GM12878 (cell line): ENCODE results near the gene TBC1D1. TPM values are rescaled to one million over a fixed set of nuclear protein-coding genes. Genes with fewer than 3 reads are reported as not detected.
A peak's percentile ranks its signal among the peaks of the same experiment; 100 is the strongest.

ENCODE experiments used
- ATAC-seq: fragments of 200-7000 bp; cut with Tn5 transposase; 3 replicates; pipeline ENCODE4 v1.9.1; 2020; ENCODE audit warnings: mild to moderate bottlenecking, moderate library complexity
- BruUV-seq: library from RNA; stranded (reverse); fragments of 400-500 nt; replicated peaks from 2 replicates; lab custom pipeline; 2021; lab: Mats Ljungman, UMichigan
- CTCF ChIA-PET: fragments of 300-600 bp; sonication (Branson Sonifier 250); formaldehyde crosslinking; extraction: SDS; loops from one replicate; lab custom pipeline; 2021; ENCODE audit warnings: inconsistent platforms; lab: Yijun Ruan, JAX
- POLR2A ChIA-PET: fragments of 350-600 bp; formaldehyde crosslinking; extraction: SDS; loops from one replicate; lab custom pipeline; 2021; ENCODE audit warnings: inconsistent platforms; lab: Charles Lee
- RAD21 ChIA-PET: fragments of 300-600 bp; sonication (Branson Sonifier 250); formaldehyde crosslinking; loops from one replicate; lab custom pipeline; 2023; ENCODE audit warnings: antibody characterized with exemption; ENCODE audit not compliant: unreplicated experiment; lab: Charles Lee
- SMC1A ChIA-PET: fragments of 300-600 bp; sonication (Branson Sonifier 250); formaldehyde crosslinking; loops from one replicate; lab custom pipeline; 2023; ENCODE audit not compliant: unreplicated experiment, uncharacterized antibody; lab: Charles Lee
- DNase-seq: peaks from one replicate; pipeline ENCODE4 v3.0.0-alpha.2; 2011; ENCODE audit warnings: low read depth, low spot score
- FAIRE-seq: peaks from 3 replicates; lab custom pipeline; 2011; peaks lifted over from hg19 to GRCh38; lab: Jason Lieb, UNC
- H2AFZ ChIP-seq: 2 replicates; pipeline ENCODE4 v1.6.0; 2011; ENCODE audit warnings: low read depth, low read length, control low read depth; ENCODE audit not compliant: control insufficient read depth
- H3K27ac ChIP-seq: 2 replicates; pipeline ENCODE4 v1.5.1; 2011; ENCODE audit warnings: control low read depth; ENCODE audit not compliant: control insufficient read depth, insufficient read depth
- H3K27me3 ChIP-seq, 2 experiments: replicated peaks in 1 of 2; 2 replicates each; pipeline versions ENCODE4 v1.6.0 to v1.6.1; 2011; ENCODE audit warnings: low read length in 1 of 2; ENCODE audit not compliant: control insufficient read depth in 2 of 2, insufficient read depth in 2 of 2
- H3K36me3 ChIP-seq, 2 experiments: 2 replicates each; pipeline ENCODE4 v1.5.1; 2011; ENCODE audit warnings: low read length in 1 of 2; ENCODE audit not compliant: control insufficient read depth in 2 of 2, insufficient read depth in 2 of 2
- H3K4me1 ChIP-seq: 2 replicates; pipeline ENCODE4 v1.6.1; 2011; ENCODE audit warnings: mild to moderate bottlenecking, low read length, moderate library complexity, mixed read lengths; ENCODE audit not compliant: control insufficient read depth, insufficient read depth
- H3K4me2 ChIP-seq: 2 replicates; pipeline ENCODE4 v1.6.0; 2011; ENCODE audit warnings: control low read depth; ENCODE audit not compliant: control insufficient read depth, insufficient read depth
- H3K4me3 ChIP-seq: fragments of 200-600 bp; sonication (generic); 2 replicates; pipeline ENCODE4 v1.5.1; 2016
- H3K79me2 ChIP-seq: 2 replicates; pipeline ENCODE4 v1.6.0; 2011; ENCODE audit warnings: low read length; ENCODE audit not compliant: control insufficient read depth, insufficient read depth
- H3K9ac ChIP-seq: 2 replicates; pipeline ENCODE4 v1.8.0; 2011; ENCODE audit warnings: low read length, control low read depth, mixed read lengths; ENCODE audit not compliant: control insufficient read depth, insufficient read depth
- H3K9me3 ChIP-seq: replicated peaks from 3 replicates; pipeline ENCODE4 v1.5.1; 2011; ENCODE audit warnings: mild to moderate bottlenecking, low read length; ENCODE audit not compliant: control insufficient read depth, insufficient read depth
- H4K20me1 ChIP-seq: 2 replicates; pipeline ENCODE4 v1.6.0; 2011; ENCODE audit not compliant: control insufficient read depth, insufficient read depth
- CEBPB ChIP-seq, 2 experiments: fragments of 150-350 bp in 1 of 2; IDR thresholded peaks; 2 replicates each; pipeline ENCODE4 v1.6.1; 2012 to 2014; ENCODE audit warnings: low read depth in 2 of 2, low read length in 2 of 2, borderline replicate concordance in 1 of 2, inconsistent platforms in 1 of 2
- EED ChIP-seq: sonication (generic); IDR thresholded peaks from 2 replicates; pipeline ENCODE4 v1.6.1; 2016; ENCODE audit warnings: antibody characterized with exemption, low read depth
- EGR1 ChIP-seq, 2 experiments: IDR thresholded peaks; 1 replicate in 1 of 2; 2 replicates in 1 of 2; pipeline ENCODE4 v1.6.1; 2011 to 2012; ENCODE audit warnings: low read depth in 2 of 2, low read length in 2 of 2, borderline replicate concordance in 1 of 2, mild to moderate bottlenecking in 1 of 2, moderate library complexity in 1 of 2
- HDAC2 ChIP-seq: fragments of 200-600 bp; sonication (generic); IDR thresholded peaks from 2 replicates; pipeline ENCODE4 v1.6.1; 2017
- HDAC6 ChIP-seq: fragments of 200-600 bp; sonication (generic); IDR thresholded peaks from one replicate; pipeline ENCODE4 v1.8.0; 2017; ENCODE audit warnings: antibody characterized with exemption; ENCODE audit not compliant: unreplicated experiment
- MEF2A ChIP-seq: IDR thresholded peaks from 2 replicates; pipeline ENCODE4 v1.6.1; 2011; ENCODE audit warnings: low read depth, mild to moderate bottlenecking, low read length, moderate library complexity; ENCODE audit not compliant: insufficient read depth
- NFXL1 ChIP-seq: fragments of 450-650 bp; IDR thresholded peaks from 2 replicates; pipeline ENCODE4 v1.6.1; 2017; ENCODE audit warnings: antibody characterized with exemption, mild to moderate bottlenecking, borderline replicate concordance
- NRF1 ChIP-seq: conservative IDR thresholded peaks from 2 replicates; pipeline ENCODE4 v1.6.1; 2011; ENCODE audit warnings: mild to moderate bottlenecking, low read depth, low read length, improper control_type of control experiment
- RCOR1 ChIP-seq: conservative IDR thresholded peaks from 2 replicates; pipeline ENCODE4 v1.6.1; 2012; ENCODE audit warnings: low read depth, low read length, improper control_type of control experiment
- SMAD5 ChIP-seq: IDR thresholded peaks from 2 replicates; pipeline ENCODE4 v1.6.1; 2016; ENCODE audit warnings: antibody characterized with exemption, low read depth
- SRF ChIP-seq, 2 experiments: IDR thresholded peaks; 2 replicates each; pipeline ENCODE4 v1.6.1; 2011; ENCODE audit warnings: low read depth in 2 of 2, low read length in 2 of 2, mild to moderate bottlenecking in 1 of 2, moderate library complexity in 1 of 2
- WGBS: methylation state at CpG from one replicate; pipeline ENCODE4 v1.1.6; 2016; ENCODE audit warnings: low lambda C conversion rate; ENCODE audit not compliant: insufficient replicate concordance, insufficient coverage; ENCODE audit errors: missing lambda C conversion rate; 5-methylcytosine and 5-hydroxymethylcytosine counted together
- in situ Hi-C: fragments of 300-500 bp; cut with MboI; formaldehyde crosslinking; loops from 9 replicates; pipeline ENCODE4 v1.14.3; 2018; ENCODE audit warnings: mixed read lengths
- intact Hi-C: fragments of 100-400 bp; cut with micrococcal nuclease; formaldehyde crosslinking; loops from one replicate; pipeline ENCODE4 v1.14.2; 2022; ENCODE audit not compliant: unreplicated experiment
- polyA plus RNA-seq, 11 experiments: library from polyadenylated mRNA; depleted of rRNA in 4 of 11; unstranded in 6 of 11; stranded (reverse) in 5 of 11; fragments of >200 nt; fragmentation: Nextera tagmentation in 4 of 11; fragmentation: Illumina TruSeq in 1 of 11; extraction: Ambion mirVana in 4 of 11; extraction: Trizol in 1 of 11; gene quantifications; 1 replicate in 1 of 11; 2 replicates in 10 of 11; pipeline versions ENCODE4 v1.2.1 to v1.2.3, GENCODE V29; 2011 to 2016; ENCODE audit warnings: inconsistent platforms in 2 of 11, missing spikeins in 2 of 11, low read depth in 1 of 11
- total RNA-seq, 4 experiments: library from RNA; depleted of rRNA in 3 of 4; stranded (reverse); fragments of >200 nt in 3 of 4; fragmentation: Illumina TruSeq in 1 of 4; extraction: Trizol in 1 of 4; gene quantifications; 2 replicates each; pipeline versions ENCODE4 v1.2.1 to v1.2.3, GENCODE V29; 2013 to 2021
- TF ChIP-seq, protein P1 (sequence below): fragments of 150-350 bp; IDR thresholded peaks from 2 replicates; pipeline ENCODE4 v1.6.1; 2014; ENCODE audit warnings: mild to moderate bottlenecking, low read depth, low read length
- TF ChIP-seq, protein P2 (sequence below): IDR thresholded peaks from 2 replicates; pipeline ENCODE4 v1.6.1; 2012; ENCODE audit warnings: low read depth, low read length, improper control_type of control experiment

Gene TBC1D1
- total and polyA plus RNA-seq, 10 of the 15 experiments (the other 5 are each of a cell fraction or from before 2014, with no cell fraction given) = 5.3 to 102 (median 57.8) TPM

DNA sequence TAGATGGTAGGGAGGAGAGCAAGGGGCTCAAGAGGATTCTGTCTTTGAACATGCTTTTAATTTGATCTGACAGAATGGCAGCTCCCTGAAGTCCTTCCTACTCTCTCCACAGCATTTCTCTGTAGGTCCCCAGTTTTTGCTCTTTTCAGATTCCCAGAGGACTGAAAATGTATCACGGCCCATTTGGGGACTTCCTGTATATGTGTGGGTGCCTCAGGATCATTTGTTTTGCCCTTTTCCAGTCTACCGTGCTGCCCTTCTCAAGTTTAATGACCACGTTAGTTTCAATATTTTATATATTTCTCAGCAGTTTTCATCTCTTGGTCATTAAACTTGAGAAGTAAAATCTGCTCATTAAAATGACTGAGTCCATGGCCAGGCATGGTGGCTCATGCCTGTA lies 2.3 kb downstream of the TBC1D1 start:
- Histone ChIP-seq H3K79me2 (peaks cover 24% of the 10 kb centered on the region), H3K9me3 (no peaks in the 10 kb centered on the region), H4K20me1 (no peaks in the 10 kb centered on the region), H3K27ac (peak overlapping the region; percentile 70), H2AFZ (no peak overlapping the region; the same call in 1 of the 2 replicates), H3K4me2 (peak overlapping the region; percentile 82), H3K27me3 (no peaks in the 10 kb centered on the region), H3K4me3 (peak overlapping the region; percentile 59), H3K9ac (peak overlapping the region; percentile 44; the same call in 1 of the 2 replicates), H3K4me1 (peaks cover 18% of the 10 kb centered on the region), H3K36me3 (no peaks in the 10 kb centered on the region; a peak in 1 of 4 replicates)
- intact Hi-C loops = loop anchor here (5.0 to 10.0 kb wide), 4 partner anchors 211 to 1651 kb away; partner anchors contain the start of gene ARAP2
- in situ Hi-C loops = no loop called here
- no TSS peak for BruUV-seq
- ChIA-PET SMC1A (interaction anchor here (0.6 to 2.8 kb wide), 10 partner anchors 10 to 210 kb away, joined by 3 to 12 read pairs (median 4); partner anchors contain the start of gene PGM2), RAD21 (interaction anchor here (2.2 to 3.8 kb wide), 3 partner anchors 67 to 86 kb away, joined by 8 to 29 read pairs (median 28); partner anchors contain the start of gene PGM2), POLR2A (interaction anchor here (1.1 to 2.5 kb wide), 3 partner anchors 10 to 29 kb away, joined by 3 to 8 read pairs (median 4); no protein-coding TSS in a partner anchor), CTCF (interaction anchor here (0.6 to 1.9 kb wide), 7 partner anchors 42 to 237 kb away, joined by 3 to 7 read pairs (median 3); no protein-coding TSS in a partner anchor)
- no peak for ATAC-seq
- 12% methylated on average over 3 of the region's 3 CpGs for WGBS
- no peak for FAIRE-seq
- DNase-seq = no peak
- no peak for TF ChIP-seq CEBPB (IDR thresholded peaks at IDR 0.05; ENCODE audit: borderline replicate concordance in 1 of 2, low read depth in 2 of 2, low read length in 2 of 2)
- TF ChIP-seq EGR1 (IDR thresholded peaks at IDR 0.05; ENCODE audit: borderline replicate concordance in 1 of 2, low read depth in 2 of 2, low read length in 2 of 2) = no peak
- TF ChIP-seq MEF2A = no peak
- peak; percentile 51 to 79; a peak in 3 of 4 replicates for TF ChIP-seq SRF (IDR thresholded peaks at IDR 0.05; ENCODE audit: low read depth in 2 of 2, low read length in 2 of 2)
- TF ChIP-seq NFXL1 = no peak
- TF ChIP-seq, protein P1, sequence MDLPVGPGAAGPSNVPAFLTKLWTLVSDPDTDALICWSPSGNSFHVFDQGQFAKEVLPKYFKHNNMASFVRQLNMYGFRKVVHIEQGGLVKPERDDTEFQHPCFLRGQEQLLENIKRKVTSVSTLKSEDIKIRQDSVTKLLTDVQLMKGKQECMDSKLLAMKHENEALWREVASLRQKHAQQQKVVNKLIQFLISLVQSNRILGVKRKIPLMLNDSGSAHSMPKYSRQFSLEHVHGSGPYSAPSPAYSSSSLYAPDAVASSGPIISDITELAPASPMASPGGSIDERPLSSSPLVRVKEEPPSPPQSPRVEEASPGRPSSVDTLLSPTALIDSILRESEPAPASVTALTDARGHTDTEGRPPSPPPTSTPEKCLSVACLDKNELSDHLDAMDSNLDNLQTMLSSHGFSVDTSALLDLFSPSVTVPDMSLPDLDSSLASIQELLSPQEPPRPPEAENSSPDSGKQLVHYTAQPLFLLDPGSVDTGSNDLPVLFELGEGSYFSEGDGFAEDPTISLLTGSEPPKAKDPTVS = no peak
- TF ChIP-seq HDAC2 = no peak
- TF ChIP-seq SMAD5 = no peak
- TF ChIP-seq, protein P2, sequence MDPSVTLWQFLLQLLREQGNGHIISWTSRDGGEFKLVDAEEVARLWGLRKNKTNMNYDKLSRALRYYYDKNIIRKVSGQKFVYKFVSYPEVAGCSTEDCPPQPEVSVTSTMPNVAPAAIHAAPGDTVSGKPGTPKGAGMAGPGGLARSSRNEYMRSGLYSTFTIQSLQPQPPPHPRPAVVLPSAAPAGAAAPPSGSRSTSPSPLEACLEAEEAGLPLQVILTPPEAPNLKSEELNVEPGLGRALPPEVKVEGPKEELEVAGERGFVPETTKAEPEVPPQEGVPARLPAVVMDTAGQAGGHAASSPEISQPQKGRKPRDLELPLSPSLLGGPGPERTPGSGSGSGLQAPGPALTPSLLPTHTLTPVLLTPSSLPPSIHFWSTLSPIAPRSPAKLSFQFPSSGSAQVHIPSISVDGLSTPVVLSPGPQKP = 0 out of 2 replicates have a peak, but pooled peaks have one; percentile 24
- TF ChIP-seq EED = no peak
- no peak for TF ChIP-seq NRF1
- TF ChIP-seq RCOR1 = no peak
- TF ChIP-seq HDAC6 = no peak
